NCI-H524 treated with DMSO at 0.1 percent for 48 hours (cell line): ENCODE results near the gene HLA-A.
"Not testable (repeated sequence)": the region's sequence is repeated elsewhere in the genome, so short reads cannot be mapped to it uniquely, and the experiment has no call there.

Experiments
- DNase-seq: peaks from one replicate; lab custom pipeline; 2025; lab: John Stamatoyannopoulos, UW

HLA-A gene

DNA sequence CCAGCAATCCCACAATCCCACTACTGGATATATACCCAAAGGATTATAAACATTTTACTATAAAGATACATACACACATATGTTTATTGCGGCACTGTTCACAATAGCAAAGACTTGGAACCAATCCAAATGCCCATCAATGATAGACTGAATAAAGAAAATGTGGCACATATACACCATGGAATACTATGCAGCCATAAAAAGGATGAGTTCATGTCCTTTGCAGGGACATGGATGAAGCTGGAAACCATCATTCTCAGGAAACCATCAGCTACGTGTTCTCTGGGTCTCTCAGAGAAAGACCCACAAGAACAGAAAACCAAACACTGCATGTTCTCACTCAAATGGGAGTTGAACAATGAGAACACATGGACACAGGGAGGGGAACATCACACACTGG, 21.4 kb downstream of the HLA-A start:
- not testable (repeated sequence) for DNase-seq

DNA sequence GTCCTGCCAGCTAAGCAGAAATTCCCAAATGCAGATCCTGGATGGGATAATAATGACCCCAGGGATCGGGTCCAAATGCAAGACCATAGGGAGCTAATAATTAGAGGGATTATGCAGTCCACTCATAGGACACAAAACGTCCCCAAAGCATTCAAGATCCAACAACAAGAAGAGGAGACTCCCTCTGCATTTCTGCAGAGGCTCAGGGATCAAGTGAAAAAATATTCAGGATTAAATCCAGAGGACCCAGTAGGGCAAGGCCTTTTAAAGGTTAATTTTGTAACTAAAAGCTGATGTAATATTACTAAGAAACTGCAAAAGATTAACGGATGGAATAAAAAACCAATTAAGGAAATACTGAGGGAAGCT, 22.2 kb downstream of the HLA-A start:
- no peak for DNase-seq

- peak; percentile 70 for DNase-seq
Measured at GRCh38 chr6:29964887-29965562, 22.7 kb downstream of the HLA-A start.

- DNase-seq, result no peak
Measured at GRCh38 chr6:29965563-29965872, 23.2 kb downstream of the HLA-A start.

GRCh38 chr6:29965873-29966601, 23.7 kb downstream of the HLA-A start:
- no peak for DNase-seq

- DNase-seq, result no peak
Measured at GRCh38 chr6:29967379-29968010, 25.2 kb downstream of the HLA-A start.

DNA sequence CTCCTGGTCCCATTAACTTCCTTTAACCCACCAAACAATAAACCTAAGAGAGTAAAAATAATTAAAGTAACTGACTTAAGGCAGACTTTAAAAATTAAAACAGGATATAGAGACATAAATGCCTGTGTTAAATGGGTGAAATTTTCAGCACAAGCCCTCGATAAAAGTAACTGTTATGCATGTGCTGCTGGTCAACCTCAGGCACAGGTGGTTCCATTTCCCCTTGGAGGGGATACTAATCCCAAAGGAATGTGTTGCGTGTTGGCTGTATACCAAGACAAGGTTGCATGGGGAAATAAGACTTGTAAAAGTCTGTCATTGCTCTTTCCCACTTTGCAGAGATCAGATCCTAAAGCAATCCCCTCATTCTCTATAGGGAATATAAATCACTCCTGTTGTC, 25.8 kb downstream of the HLA-A start:
- DNase-seq, result no peak

GRCh38 chr6:29968905-29969304, 26.6 kb downstream of the HLA-A start:
- no peak for DNase-seq

DNA sequence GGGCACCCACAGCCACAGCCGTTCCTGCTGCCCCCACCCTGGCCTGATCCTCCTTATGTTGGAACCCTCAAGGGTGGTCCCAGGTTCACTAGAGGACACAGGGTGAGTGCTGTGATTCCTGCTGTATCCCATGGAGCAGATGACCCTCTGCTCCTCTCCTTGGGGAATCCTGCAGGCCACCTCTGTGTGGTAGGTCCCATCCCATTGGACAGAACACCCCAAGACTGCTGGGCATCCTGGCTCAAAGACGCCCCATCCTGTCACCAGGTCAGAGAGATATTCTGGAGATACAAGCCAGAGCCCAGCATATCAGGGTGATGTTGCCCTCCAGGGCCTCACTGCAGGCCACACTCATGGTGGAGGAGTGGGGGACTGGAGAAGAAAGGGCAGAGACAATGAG, 28.4 kb downstream of the HLA-A start:
- DNase-seq, result no peak

GRCh38 chr6:29974901-29975560, 32.7 kb downstream of the HLA-A start:
- no peak for DNase-seq

GRCh38 chr6:29975561-29975907, 33.2 kb downstream of the HLA-A start:
- no peak for DNase-seq

DNA sequence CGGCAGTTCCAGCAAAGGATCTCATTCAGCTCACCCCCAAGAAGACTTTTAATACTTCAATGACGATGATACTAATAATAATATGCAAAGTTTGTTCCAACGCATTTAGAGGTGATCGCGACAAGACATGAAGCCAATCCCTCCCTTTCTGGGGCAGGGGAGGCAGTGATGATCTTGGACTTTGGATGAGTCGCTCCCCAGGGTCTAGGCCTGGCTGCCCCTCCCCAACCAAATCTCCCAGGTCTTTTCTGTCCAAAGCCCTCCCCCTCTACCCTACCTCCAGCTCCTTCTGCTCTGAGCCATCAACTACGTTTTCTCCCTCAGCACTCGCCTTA, 33.9 kb downstream of the HLA-A start:
- no peak for DNase-seq

DNA sequence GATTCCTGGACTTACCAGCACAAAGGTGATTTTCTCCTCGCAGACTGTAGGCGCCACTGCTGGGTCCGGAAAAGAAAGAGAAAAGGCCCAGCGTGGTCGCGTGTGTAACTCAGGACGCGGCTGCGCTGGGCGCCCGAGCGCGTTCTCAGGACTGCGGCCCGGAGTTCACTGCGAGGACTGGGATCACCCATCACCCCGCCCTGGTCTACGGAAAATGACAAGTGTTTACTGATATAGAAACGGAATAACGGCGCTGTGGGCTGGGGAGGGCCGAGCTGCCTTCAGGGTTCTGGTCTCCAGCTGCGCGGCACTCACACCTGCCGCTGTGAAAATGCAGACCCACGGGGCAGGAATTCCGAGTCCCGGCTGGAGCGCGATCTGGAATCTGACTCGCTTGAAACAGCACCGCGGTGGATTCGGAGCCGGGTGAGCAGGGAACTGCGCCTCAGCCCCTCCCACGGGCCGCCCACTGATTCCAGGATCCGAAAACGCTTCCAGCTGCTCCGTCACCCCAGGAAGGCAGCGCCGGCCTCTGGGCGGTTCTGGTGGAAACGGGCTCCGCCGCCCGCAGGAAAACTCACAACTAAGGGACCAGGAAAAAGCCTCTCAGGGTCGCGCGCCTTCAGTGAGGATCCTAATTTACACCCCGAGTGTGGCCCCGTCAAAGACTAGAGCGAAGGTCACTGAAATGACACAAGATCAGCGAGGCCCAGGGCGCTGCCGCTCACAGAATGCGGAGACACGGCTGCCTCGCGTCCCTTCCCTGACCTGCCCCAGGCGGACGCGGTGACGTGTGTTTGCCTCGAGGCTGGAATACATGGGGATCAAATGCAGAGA, 34.5 kb downstream of the HLA-A start:
- DNase-seq, result peak; percentile 26

DNA sequence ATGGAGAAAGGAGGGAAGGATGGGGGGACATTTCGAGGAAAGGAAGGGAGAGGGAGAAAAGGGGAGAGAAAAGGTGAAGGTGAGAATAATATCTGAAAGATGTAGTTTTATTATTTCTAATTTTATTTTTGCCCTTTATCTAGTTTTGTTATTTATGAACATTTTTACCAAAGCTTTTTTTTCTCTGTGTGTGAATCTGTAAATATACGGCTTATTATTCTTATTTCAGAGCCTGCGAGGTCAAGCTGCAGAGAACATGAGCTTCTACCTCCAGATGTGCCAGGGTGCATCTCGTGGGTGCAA, 35.0 kb downstream of the HLA-A start:
- no peak for DNase-seq

DNA sequence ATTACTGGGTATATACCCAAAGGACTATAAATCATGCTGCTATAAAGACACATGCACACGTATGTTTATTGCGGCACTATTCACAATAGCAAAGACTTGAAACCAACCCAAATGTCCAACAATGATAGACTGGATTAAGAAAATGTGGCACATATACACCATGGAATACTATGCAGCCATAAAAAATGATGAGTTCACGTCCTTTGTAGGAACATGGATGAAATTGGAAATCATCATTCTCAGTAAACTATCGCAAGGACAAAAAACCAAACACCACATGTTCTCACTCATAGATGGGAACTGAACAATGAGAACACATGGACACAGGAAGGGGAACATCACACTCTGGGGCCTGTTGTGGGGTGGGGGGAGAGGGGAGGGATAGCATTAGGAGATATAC, 37.7 kb downstream of the HLA-A start:
- DNase-seq, result not testable (repeated sequence)

DNA sequence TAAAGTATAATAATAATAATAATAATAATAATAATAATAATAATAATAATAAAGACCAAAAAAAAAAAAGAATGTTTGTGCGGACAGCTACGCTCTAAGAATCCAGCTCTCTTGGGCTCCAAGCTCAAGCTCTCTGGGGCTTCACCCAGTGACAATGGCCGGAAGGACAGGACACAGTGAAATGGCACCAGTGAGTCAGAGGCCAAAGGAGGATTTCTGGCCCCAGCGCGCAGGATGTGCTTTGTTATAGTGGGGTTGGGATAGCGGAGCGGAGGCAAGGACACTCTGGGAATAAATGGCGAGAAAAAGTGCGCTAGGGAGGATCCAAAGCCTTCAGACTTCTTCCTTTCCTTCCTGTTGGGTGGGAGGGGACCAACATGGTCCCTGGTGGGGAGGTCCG, 38.2 kb downstream of the HLA-A start:
- DNase-seq, result no peak

- no peak for DNase-seq
Measured at GRCh38 chr6:29981211-29981812, 39.0 kb downstream of the HLA-A start.

GRCh38 chr6:29982097-29982496, 39.8 kb downstream of the HLA-A start:
- no peak for DNase-seq

- no peak for DNase-seq
Measured at GRCh38 chr6:29984232-29984631, 41.9 kb downstream of the HLA-A start.

- DNase-seq, result no peak
Measured at GRCh38 chr6:29984992-29985391, 42.7 kb downstream of the HLA-A start.

DNA sequence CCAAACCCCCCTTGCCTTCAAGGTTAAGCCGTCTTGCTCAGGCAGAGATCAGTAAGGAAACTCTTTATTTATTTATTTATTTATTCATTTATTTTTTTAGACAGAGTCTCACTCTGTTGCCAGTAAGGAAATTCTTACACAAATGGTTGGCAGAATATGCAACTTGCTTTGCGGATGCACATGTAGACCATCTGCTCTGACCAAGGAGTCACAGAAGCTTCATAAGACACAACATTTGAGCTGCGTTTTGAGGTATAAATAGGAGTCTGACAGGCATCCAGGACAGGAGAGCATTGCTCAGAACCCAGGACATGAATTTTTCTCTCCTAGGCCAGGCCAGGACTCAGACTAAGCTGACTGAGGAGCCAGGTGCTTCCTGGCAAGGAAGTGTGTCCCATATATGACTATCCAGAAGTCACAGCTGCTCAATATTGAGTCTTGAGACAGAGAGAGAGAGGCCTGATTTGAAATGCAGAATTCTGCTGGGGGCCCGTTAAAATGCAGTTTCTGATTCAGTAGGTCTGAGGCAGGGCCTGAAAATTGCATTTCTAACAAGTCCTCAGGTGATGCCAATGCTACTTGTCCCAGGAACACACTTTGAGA, 43.9 kb downstream of the HLA-A start:
- no peak for DNase-seq

- DNase-seq, result no peak
Measured at GRCh38 chr6:29989211-29989610, 46.9 kb downstream of the HLA-A start.
